SK-N-SH (cell line): ENCODE results near the gene ABCB4.

Source experiments
- CTCF ChIP-seq: fragments of 200-600 bp; sonication (generic); IDR thresholded peaks from 2 replicates; pipeline ENCODE4 v1.6.1; 2017; ENCODE audit warnings: antibody characterized with exemption, mild to moderate bottlenecking, moderate library complexity
- ELF1 ChIP-seq: IDR thresholded peaks from 2 replicates; pipeline ENCODE4 v1.4.0; 2012
- EP300 ChIP-seq, 2 experiments: IDR thresholded peaks; 2 replicates each; pipeline versions ENCODE4 v1.4.0 to v1.6.1; 2012; ENCODE audit warnings: borderline replicate concordance in 1 of 2, low read depth in 1 of 2, low read length in 1 of 2
- GABPA ChIP-seq: IDR thresholded peaks from 2 replicates; pipeline ENCODE4 v1.4.0; 2012; ENCODE audit warnings: low read depth, mild to moderate bottlenecking
- IRF3 ChIP-seq: fragments of 150-350 bp; IDR thresholded peaks from 2 replicates; pipeline ENCODE4 v1.6.1; 2016; ENCODE audit warnings: mild to moderate bottlenecking, low read depth, low read length
- MXI1 ChIP-seq: IDR thresholded peaks from 2 replicates; pipeline ENCODE4 v1.6.1; 2012; ENCODE audit warnings: mild to moderate bottlenecking, low read depth, low read length, improper control_type of control experiment
- PBX3 ChIP-seq: IDR thresholded peaks from 2 replicates; pipeline ENCODE4; 2012
- RCOR1 ChIP-seq: fragments of 150-350 bp; IDR thresholded peaks from 2 replicates; pipeline ENCODE4 v1.6.1; 2017; ENCODE audit warnings: antibody characterized with exemption, low read length
- REST ChIP-seq: IDR thresholded peaks from 2 replicates; pipeline ENCODE4 v1.6.1; 2012; ENCODE audit warnings: mild to moderate bottlenecking, low read depth, low read length, moderate library complexity
- TAF1 ChIP-seq: IDR thresholded peaks from 2 replicates; pipeline ENCODE4 v1.6.1; 2012; ENCODE audit warnings: low read depth, mild to moderate bottlenecking, low read length, moderate library complexity, borderline replicate concordance
- YY1 ChIP-seq: IDR thresholded peaks from 2 replicates; pipeline ENCODE4 v1.4.0; 2012; ENCODE audit warnings: low read depth, mild to moderate bottlenecking
- TF ChIP-seq, protein P1 (sequence below): fragments of 150-350 bp; IDR thresholded peaks from 2 replicates; pipeline ENCODE4 v1.6.1; 2017; ENCODE audit warnings: antibody characterized with exemption, low read length, low read depth, borderline replicate concordance
- TF ChIP-seq, protein P2 (sequence below): IDR thresholded peaks from 2 replicates; pipeline ENCODE4 v1.4.0; 2012; ENCODE audit warnings: low read depth
- TF ChIP-seq, protein P3 (sequence below): IDR thresholded peaks from 2 replicates; pipeline ENCODE4 v1.4.0; 2012; ENCODE audit warnings: low read depth, borderline replicate concordance

GRCh38 chr7:87498893-87499292, 23.4 kb upstream of the ABCB4 start:
- TF ChIP-seq CTCF, result no peak
- TF ChIP-seq, protein P1, sequence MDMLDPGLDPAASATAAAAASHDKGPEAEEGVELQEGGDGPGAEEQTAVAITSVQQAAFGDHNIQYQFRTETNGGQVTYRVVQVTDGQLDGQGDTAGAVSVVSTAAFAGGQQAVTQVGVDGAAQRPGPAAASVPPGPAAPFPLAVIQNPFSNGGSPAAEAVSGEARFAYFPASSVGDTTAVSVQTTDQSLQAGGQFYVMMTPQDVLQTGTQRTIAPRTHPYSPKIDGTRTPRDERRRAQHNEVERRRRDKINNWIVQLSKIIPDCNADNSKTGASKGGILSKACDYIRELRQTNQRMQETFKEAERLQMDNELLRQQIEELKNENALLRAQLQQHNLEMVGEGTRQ, result no peak
- no peak for TF ChIP-seq TAF1
- TF ChIP-seq GABPA, result no peak
- no peak for TF ChIP-seq PBX3
- TF ChIP-seq, protein P2, sequence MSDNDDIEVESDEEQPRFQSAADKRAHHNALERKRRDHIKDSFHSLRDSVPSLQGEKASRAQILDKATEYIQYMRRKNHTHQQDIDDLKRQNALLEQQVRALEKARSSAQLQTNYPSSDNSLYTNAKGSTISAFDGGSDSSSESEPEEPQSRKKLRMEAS, result no peak
- TF ChIP-seq, protein P3, sequence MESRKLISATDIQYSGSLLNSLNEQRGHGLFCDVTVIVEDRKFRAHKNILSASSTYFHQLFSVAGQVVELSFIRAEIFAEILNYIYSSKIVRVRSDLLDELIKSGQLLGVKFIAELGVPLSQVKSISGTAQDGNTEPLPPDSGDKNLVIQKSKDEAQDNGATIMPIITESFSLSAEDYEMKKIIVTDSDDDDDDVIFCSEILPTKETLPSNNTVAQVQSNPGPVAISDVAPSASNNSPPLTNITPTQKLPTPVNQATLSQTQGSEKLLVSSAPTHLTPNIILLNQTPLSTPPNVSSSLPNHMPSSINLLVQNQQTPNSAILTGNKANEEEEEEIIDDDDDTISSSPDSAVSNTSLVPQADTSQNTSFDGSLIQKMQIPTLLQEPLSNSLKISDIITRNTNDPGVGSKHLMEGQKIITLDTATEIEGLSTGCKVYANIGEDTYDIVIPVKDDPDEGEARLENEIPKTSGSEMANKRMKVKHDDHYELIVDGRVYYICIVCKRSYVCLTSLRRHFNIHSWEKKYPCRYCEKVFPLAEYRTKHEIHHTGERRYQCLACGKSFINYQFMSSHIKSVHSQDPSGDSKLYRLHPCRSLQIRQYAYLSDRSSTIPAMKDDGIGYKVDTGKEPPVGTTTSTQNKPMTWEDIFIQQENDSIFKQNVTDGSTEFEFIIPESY, result no peak
- TF ChIP-seq RCOR1, result no peak
- TF ChIP-seq YY1, result no peak
- TF ChIP-seq REST, result no peak
- TF ChIP-seq EP300 (IDR thresholded peaks at IDR 0.05; ENCODE audit: borderline replicate concordance in 1 of 2, low read depth in 1 of 2, low read length in 1 of 2), result no peak
- TF ChIP-seq MXI1, result no peak
- no peak for TF ChIP-seq IRF3
- TF ChIP-seq ELF1, result no peak
